WERI-Rb-1 (cell line): ENCODE results near the gene EML2.

Source experiments
- DNase-seq: peaks from one replicate; pipeline ENCODE4 v3.0.0-alpha.2; 2020
- H3K27ac ChIP-seq: fragments of 250-450 bp; sonication (Bioruptor Pico); 2 replicates; pipeline ENCODE4 v1.5.1; 2020; ENCODE audit warnings: mild to moderate bottlenecking, moderate library complexity
- H3K27me3 ChIP-seq: fragments of 250-450 bp; sonication (Bioruptor Pico); 2 replicates; pipeline ENCODE4 v1.5.1; 2021; ENCODE audit warnings: mild to moderate bottlenecking, low read depth, moderate library complexity; ENCODE audit not compliant: insufficient read depth, severe bottlenecking
- H3K36me3 ChIP-seq: fragments of 250-450 bp; sonication (Bioruptor Pico); 2 replicates; pipeline ENCODE4 v1.5.1; 2020; ENCODE audit warnings: mild to moderate bottlenecking, moderate library complexity
- H3K4me3 ChIP-seq: 2 replicates; pipeline ENCODE4 v1.5.1; 2011; ENCODE audit warnings: low read depth, mild to moderate bottlenecking, control low read depth, low read length
- H3K9me3 ChIP-seq: fragments of 250-450 bp; sonication (Bioruptor Pico); 2 replicates; pipeline ENCODE4 v1.5.1; 2021; ENCODE audit warnings: mild to moderate bottlenecking, moderate library complexity; ENCODE audit not compliant: severe bottlenecking
- TF ChIP-seq, protein P1 (sequence below): IDR thresholded peaks from 2 replicates; pipeline ENCODE4 v1.5.1; 2011; ENCODE audit warnings: low read depth, mild to moderate bottlenecking, control low read depth, inconsistent platforms, low read length

EML2 gene

GRCh38 chr19:45575216-45575615 is 64.0 kb downstream of the EML2 start:
- Histone ChIP-seq H3K9me3 (no peaks in the 10 kb centered on the region), H3K4me3 (no peak overlapping the region), H3K36me3 (no peaks in the 10 kb centered on the region; the same call in none of the 2 replicates), H3K27me3 (no peaks in the 10 kb centered on the region), H3K27ac (no peak overlapping the region)
- DNase-seq = no peak
- TF ChIP-seq, protein P1, sequence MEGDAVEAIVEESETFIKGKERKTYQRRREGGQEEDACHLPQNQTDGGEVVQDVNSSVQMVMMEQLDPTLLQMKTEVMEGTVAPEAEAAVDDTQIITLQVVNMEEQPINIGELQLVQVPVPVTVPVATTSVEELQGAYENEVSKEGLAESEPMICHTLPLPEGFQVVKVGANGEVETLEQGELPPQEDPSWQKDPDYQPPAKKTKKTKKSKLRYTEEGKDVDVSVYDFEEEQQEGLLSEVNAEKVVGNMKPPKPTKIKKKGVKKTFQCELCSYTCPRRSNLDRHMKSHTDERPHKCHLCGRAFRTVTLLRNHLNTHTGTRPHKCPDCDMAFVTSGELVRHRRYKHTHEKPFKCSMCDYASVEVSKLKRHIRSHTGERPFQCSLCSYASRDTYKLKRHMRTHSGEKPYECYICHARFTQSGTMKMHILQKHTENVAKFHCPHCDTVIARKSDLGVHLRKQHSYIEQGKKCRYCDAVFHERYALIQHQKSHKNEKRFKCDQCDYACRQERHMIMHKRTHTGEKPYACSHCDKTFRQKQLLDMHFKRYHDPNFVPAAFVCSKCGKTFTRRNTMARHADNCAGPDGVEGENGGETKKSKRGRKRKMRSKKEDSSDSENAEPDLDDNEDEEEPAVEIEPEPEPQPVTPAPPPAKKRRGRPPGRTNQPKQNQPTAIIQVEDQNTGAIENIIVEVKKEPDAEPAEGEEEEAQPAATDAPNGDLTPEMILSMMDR = no peak

DNA sequence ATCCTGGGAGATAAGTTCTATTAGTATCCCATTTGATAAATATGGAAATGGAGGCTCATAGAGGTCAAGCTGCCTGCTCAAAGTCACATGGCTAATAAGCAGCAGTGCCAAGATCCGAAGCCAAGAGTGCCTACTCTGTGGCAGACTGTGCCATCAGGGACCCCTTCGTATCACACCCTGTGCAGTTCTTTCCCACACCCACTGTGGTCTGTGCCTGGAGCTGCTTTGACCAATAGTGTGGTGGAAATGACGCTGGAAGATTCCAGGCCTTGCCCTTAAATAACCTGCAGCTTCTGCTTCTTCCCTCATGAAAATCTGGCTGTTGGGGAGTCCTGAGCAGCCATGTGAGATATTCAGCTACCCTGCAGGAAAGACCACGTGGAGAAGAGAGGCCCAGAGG is 64.7 kb downstream of the EML2 start:
- H3K4me3 ChIP-seq = no peak overlapping the region
- no peak for DNase-seq
- H3K27me3 ChIP-seq = no peaks in the 10 kb centered on the region
- H3K27ac ChIP-seq = no peak overlapping the region
- no peaks in the 10 kb centered on the region; the same call in none of the 2 replicates for H3K36me3 ChIP-seq
- TF ChIP-seq, protein P1 = no peak
- H3K9me3 ChIP-seq = no peaks in the 10 kb centered on the region

DNA sequence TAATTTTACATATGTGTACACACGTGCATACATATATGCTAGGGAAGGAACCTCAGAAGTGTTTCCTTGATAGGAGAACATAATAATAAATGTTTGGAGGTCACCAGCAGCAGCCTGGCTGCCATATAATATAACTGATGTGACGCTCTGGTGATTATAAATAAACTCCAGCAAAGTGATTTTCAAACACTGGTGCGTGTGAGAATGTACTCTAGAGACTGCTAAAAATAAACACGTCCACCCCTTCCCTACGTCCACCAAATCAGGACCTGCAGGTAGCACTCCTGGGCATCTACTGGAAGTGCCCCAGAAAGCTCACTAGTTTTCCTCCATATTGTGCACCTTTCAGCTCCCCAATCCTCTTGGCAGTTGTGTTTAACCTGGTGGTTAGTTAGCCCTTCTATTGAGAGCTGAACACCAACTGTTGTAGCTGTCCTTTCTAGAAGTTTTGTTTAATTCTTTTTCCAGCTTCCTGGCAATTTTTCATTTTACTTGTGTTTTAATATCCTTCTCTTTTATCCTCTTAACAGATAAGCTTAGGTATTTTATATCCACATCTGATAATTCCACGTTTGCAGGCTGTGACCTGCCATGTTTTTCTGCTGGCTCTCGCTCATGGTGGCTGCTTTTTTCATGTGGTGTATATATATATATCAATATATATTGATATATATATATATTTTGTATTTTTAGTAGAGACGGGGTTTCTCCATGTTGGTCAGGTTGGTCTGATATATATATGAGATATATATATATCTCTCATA is 67.6 kb downstream of the EML2 start:
- Histone ChIP-seq H3K36me3 (no peaks in the 10 kb centered on the region; the same call in none of the 2 replicates), H3K27ac (no peak overlapping the region), H3K9me3 (no peaks in the 10 kb centered on the region), H3K27me3 (no peaks in the 10 kb centered on the region), H3K4me3 (no peak overlapping the region)
- no peak for DNase-seq
- TF ChIP-seq, protein P1 = no peak

DNA sequence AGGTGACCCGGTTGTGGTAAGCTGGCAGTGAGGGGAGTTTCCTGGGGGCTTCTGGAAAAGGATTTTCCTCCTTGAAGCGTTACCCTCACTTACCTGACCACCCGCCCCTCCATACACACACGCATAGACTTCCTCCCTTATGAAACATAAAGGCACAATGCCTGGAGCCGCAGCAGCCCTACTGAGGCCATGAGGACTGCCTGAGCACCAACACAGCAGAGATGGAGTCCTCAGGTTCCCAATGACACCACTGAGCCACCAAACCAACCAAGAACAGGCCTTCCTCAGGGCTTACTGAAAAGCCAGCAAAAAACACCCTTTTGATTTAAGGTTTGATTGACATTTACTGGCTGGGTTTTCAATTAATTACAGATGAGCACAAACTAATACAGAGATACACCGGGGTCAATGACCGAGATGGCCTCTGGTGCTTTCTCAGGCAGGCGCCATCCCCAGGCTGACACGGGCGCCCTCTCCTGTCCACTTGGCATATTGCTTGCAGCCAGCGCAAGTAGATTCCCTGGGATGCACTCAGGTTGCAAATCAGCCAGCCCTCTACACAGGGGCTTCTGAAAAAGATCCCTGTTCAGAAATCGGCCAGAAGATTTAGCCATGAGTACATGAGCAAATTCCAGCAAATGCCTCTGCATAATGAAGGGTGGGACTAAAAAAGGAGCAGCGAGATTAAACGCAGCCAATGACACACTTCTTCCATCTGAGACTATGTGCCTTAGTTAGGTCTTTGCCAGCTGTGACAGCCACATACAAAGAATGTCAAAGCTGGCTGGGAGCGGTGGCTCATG is 69.4 kb downstream of the EML2 start:
- Histone ChIP-seq H3K9me3 (no peaks in the 10 kb centered on the region), H3K4me3 (no peak overlapping the region), H3K27ac (no peak overlapping the region), H3K36me3 (no peaks in the 10 kb centered on the region; the same call in none of the 2 replicates), H3K27me3 (no peaks in the 10 kb centered on the region)
- TF ChIP-seq, protein P1 = peak; percentile 85
- DNase-seq = peak; percentile 73

DNA sequence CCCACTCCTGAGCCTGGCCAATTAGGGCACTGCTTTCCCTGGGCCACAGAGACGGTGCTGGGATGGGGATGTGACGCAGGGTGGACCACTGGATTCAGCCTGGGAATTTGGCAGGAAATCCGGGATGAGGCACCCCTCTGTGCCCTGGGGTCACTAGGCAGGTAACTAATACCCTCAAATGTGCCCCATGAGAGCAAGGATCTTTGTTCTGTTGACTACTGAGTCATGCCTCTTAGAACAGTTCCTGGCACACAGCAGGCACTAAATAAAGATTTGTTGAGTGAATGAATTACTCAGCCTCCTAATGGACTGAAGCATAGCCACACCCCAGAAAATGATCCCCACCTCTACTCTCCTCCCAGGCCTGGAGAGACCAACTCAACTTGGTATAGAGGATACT is 70.5 kb downstream of the EML2 start:
- Histone ChIP-seq H3K9me3 (no peaks in the 10 kb centered on the region), H3K36me3 (no peaks in the 10 kb centered on the region; the same call in 1 of the 2 replicates), H3K27me3 (no peaks in the 10 kb centered on the region), H3K27ac (no peak overlapping the region), H3K4me3 (no peak overlapping the region)
- TF ChIP-seq, protein P1 = no peak
- DNase-seq = no peak
